Raji (cell line): ENCODE data around the gene COL27A1.

ENCODE experiments used
- POLR2A ChIP-seq: IDR thresholded peaks from 2 replicates; pipeline ENCODE4 v1.6.1; 2011; ENCODE audit warnings: low read depth, low read length, control low read depth; ENCODE audit not compliant: insufficient read depth

The COL27A1 gene

GRCh38 chr9:114130624-114131277, 24.6 kb upstream of the COL27A1 start:
- no peak for TF ChIP-seq POLR2A

- no peak for TF ChIP-seq POLR2A
Observed at GRCh38 chr9:114131808-114132549, 23.4 kb upstream of the COL27A1 start.

DNA sequence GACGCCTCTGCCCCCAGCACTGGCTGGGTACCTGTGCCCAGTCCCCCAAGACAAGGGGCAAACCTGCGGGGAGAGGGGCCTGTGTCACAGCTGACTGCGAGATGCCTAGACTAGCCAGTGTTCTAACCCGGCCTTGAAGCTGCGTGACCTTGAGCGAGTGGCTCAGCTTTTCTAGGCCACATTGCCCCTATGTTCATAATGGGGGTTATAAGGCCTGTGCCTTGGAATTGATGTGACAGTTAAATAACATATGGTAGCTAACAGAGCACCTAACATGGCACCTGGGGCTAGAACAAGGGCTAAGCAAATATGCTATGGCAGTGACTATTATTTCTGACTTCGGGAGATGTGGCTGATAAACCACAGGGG, 22.8 kb upstream of the COL27A1 start:
- TF ChIP-seq POLR2A: no peak

- TF ChIP-seq POLR2A: no peak
Observed at GRCh38 chr9:114134827-114135396, 20.4 kb upstream of the COL27A1 start.

GRCh38 chr9:114137831-114138230, 17.5 kb upstream of the COL27A1 start:
- TF ChIP-seq POLR2A: no peak

GRCh38 chr9:114138552-114138971, 16.8 kb upstream of the COL27A1 start:
- TF ChIP-seq POLR2A: no peak

DNA sequence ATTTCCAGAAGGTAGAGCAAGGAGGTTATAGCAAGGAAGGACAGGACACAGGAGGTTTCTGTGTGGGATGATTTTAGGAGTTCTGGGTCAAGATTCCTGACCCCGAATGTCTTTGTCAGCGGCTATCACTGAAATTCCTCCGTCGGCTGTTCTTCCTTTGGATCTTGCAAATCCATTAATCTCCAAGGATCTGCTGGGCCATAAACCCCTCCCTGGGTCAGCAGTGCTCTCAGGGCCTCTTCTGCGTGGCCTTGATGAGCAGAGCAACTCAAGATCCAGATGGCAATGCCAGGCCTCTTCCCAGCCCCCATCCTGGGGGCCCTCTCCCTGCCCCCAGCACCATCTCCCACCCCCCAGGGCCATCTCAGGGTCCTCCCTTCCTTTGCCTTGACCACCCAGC, 16.3 kb upstream of the COL27A1 start:
- no peak for TF ChIP-seq POLR2A

DNA sequence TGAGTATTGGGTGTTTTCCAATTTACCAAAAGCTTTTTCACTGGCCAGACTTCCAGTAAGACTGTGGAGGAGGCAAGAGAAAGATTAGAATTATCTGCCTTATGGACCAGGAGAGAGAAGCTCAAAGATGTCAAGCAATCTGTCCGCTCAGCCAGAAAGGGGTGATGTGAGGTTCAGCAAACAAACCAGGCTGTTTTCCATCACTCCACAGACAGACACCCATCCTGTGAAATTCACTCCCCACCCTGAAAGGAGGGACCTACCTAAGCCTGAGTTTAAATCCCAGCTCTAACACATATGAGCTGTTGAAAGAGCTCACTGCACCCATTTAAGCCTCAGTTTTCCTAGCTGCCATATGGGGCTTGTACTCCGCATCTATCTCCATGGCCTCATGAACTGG, 14.9 kb upstream of the COL27A1 start:
- no peak for TF ChIP-seq POLR2A

DNA sequence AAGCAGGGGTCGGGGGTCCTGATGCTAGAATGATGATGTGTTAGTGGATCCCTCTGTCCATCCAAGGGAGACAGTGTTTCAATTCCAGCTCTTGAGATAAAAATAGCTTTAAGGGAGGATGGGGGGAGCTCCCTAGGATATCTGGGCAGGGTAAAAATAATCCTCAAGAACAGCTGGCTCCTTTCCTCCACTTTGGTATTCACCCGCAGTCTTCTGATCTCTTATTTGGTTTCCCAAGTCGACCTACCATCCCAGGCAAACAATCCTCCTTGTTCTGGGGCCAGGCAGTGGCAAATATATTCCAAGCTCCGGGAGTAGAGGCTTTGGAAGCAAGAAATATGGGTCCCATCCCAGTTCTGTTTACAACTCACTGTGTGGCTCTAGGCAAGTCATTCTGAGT, 14.5 kb upstream of the COL27A1 start:
- TF ChIP-seq POLR2A: no peak

DNA sequence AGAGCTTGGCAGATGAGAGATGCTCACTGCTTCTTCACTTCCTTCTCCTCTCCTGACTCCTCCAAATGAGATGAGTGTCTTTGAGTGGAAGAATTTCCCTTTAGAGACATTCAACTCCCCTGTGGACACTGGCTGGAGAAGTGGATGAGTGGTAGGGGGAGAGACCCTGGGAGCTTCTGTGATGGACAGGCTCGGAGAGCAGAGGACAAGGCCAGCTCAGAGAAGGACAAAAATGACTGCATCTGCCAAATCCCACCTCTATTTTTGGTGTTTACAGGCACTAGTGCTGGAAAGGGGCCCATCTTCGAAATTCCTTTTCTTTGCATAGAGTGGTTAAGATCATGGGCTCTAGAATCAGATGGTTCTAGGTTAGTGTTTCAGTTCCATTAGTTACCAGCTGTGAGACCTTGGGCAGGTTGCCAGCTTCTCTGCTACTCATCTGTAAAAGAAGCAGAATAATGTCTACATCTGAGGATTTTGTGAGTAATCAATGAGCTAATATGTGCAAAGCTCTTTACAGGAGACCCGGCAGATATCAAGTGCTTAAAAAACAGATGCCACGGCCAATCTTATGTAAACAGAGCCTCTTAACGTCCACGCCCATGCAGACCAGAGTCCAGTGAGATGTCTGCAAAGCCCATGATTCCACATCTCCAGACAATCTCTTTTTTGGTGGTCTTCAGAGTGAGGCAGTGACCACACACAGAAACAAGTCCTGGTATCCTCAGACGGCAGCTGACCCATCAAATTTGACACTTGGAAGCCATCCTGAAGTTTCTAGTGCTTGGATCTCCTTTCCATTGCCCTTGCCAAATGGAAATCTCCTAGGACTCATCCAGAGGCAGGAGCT, 13.6 kb upstream of the COL27A1 start:
- no peak for TF ChIP-seq POLR2A

- no peak for TF ChIP-seq POLR2A
Observed at GRCh38 chr9:114143234-114143633, 12.1 kb upstream of the COL27A1 start.

DNA sequence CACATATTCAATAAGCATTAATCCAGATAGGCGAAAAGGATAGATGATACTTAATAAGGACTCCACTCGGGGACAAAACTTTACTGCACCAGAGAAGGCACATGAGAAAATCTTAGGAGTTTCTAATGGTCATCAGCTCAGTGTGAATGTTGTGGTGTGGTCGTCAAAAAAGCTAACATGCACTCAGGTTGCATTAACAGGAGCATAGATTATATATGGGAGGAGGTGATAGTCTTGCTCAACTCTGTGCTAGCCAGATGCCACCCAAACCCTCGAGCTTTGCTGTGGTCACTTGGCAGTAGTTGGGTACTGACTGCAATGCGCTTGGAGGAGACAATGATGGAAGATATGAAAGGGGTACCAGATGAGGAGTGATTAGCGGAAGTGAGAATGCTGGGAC, 8.6 kb upstream of the COL27A1 start:
- no peak for TF ChIP-seq POLR2A

DNA sequence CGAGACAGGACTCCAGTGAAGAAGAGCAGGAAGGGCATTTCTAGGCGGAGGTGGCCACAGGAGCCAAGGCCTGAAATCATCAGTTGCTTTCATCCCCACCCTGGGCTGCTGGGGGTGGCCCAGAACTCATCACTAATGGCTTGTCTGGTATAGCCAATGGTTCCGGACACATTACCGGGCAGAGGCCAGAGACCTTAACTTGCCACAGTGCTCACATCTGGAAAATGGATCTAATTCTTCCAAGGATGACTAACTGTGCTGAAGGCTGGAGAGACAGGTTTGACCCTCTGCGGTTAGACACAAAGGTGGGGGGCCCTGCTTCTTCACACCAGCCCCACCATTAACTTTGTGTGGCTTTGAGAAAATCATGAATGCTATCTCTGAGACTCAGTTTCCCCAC, 6.2 kb upstream of the COL27A1 start:
- TF ChIP-seq POLR2A: no peak

GRCh38 chr9:114149765-114150340, 5.5 kb upstream of the COL27A1 start:
- TF ChIP-seq POLR2A: no peak

DNA sequence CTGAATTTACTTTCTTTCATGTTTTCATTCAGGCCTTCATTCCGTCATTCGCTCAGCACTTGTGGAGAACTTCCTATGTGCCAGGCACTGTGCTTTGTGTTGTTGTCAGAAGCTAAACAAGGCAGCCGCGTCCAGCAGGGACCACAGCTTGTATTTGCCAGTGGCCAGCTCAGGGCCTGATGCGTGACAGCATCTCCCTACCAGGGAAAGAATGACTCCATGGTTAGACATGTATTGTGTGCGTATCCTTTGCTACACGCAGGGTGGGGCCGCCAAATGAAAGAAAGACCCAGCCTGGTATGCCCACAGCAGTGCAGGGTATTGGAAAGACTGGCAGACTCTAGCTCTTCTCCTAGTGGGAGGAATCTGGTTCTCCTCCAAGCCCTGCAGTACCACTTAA, 4.7 kb upstream of the COL27A1 start:
- no peak for TF ChIP-seq POLR2A

- no peak for TF ChIP-seq POLR2A
Observed at GRCh38 chr9:114151426-114151956, 3.8 kb upstream of the COL27A1 start.
